ENCODE measurements around the gene ZCCHC14.
"Not testable (repeated sequence)": the region's sequence is repeated elsewhere in the genome, so short reads cannot be mapped to it uniquely, and the experiment has no call there.

- not testable (repeated sequence) for TF ChIP-seq CTCF (IDR thresholded peaks at IDR 0.05; ENCODE audit: insufficient read depth, low read length); REST (IDR thresholded peaks at IDR 0.05; ENCODE audit: insufficient replicate concordance, low read depth)
Observed at GRCh38 chr16:87389914-87390313, 102.9 kb downstream of the ZCCHC14 start.
